Thyroid gland (tissue), 4 donors: ENCODE measurements around the gene HRAS.

ENCODE experiments used
- CTCF ChIP-seq, 6 experiments: fragments of 200-600 bp in 3 of 6; fragments of 450-650 bp in 3 of 6; sonication (generic) in 3 of 6; IDR thresholded peaks; one replicate each; pipeline ENCODE4 v1.5.1; 2016 to 2019; ENCODE audit warnings: antibody characterized with exemption in 6 of 6, mild to moderate bottlenecking in 2 of 6, inconsistent platforms in 1 of 6, moderate library complexity in 1 of 6
- POLR2A ChIP-seq, 2 donors: fragments of 450-650 bp; IDR thresholded peaks; one replicate each; pipeline ENCODE4 v1.6.1; 2017; ENCODE audit warnings: antibody characterized with exemption in 2 of 2, mild to moderate bottlenecking in 2 of 2, moderate library complexity in 1 of 2

- no peak for TF ChIP-seq CTCF (IDR thresholded peaks at IDR 0.05)
- no peak for TF ChIP-seq POLR2A (IDR thresholded peaks at IDR 0.05)
Measured at GRCh38 chr11:488992-489391, 46.4 kb downstream of the HRAS start.
